Muscle of back (tissue), 11 donors: ENCODE data around the gene ZDHHC11B. TPM values are rescaled to one million over a fixed set of nuclear protein-coding genes. Genes with fewer than 3 reads are reported as not detected.
"Not testable (repeated sequence)": the region's sequence is repeated elsewhere in the genome, so short reads cannot be mapped to it uniquely, and the experiment has no call there.

ENCODE experiments used
- DNase-seq, 3 donors: peaks; one replicate each; pipeline versions ENCODE4 v3.0.0 to v3.0.0-alpha.2; 2013
- polyA plus RNA-seq, 10 donors: library from polyadenylated mRNA; unstranded; fragments of 120-200 nt; gene quantifications; one replicate each; pipeline ENCODE4 v1.2.1, GENCODE V29; 2013; ENCODE audit not compliant: insufficient read length in 10 of 10

The ZDHHC11B gene
- polyA plus RNA-seq, 10 donors, result 4.6 to 37.2 (median 10.9) TPM

- DNase-seq, result not testable (repeated sequence)
Observed at GRCh38 chr5:688348-689010, 96.0 kb downstream of the ZDHHC11B start.

DNA sequence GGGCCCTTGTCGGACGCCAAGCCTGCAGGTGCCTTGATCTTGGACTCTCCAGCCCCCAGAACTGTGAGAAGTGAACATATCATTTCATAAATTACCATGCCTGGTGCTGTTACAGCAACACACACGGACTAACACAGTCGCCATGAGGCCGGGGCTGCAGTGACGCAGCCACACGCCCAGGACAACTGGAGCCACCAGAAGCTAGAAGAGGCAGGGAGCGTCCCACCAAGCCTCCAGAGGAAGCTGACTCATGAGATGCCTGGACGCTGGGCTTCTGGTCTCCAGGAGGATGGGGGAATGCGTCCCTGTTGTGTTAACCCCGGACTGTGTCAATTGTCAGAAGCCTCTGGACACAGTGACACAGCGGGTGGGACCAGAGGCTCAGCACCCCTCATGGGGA, 97.6 kb downstream of the ZDHHC11B start:
- DNase-seq, result not testable (repeated sequence)

DNA sequence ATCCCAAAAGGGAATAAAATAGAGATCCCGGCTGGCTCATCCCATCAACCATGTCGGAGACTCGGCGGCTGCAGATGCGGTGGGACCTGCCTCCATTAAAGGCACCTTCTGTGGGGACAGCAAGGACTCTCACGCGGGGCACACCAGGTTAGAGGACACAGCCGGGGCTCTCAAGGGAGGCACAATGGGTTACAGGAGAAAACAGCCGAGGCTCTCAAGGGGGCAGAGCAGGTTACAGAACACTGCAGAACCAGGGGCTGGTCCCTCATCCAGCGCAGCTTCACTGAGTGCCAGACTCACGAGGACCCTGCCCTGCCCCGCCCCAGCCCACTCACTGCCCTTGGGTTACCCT, 98.4 kb downstream of the ZDHHC11B start:
- not testable (repeated sequence) for DNase-seq

- DNase-seq, result no peak
Observed at GRCh38 chr5:685262-686171, 99.0 kb downstream of the ZDHHC11B start.

GRCh38 chr5:684751-685216, 99.7 kb downstream of the ZDHHC11B start:
- no peak for DNase-seq

DNA sequence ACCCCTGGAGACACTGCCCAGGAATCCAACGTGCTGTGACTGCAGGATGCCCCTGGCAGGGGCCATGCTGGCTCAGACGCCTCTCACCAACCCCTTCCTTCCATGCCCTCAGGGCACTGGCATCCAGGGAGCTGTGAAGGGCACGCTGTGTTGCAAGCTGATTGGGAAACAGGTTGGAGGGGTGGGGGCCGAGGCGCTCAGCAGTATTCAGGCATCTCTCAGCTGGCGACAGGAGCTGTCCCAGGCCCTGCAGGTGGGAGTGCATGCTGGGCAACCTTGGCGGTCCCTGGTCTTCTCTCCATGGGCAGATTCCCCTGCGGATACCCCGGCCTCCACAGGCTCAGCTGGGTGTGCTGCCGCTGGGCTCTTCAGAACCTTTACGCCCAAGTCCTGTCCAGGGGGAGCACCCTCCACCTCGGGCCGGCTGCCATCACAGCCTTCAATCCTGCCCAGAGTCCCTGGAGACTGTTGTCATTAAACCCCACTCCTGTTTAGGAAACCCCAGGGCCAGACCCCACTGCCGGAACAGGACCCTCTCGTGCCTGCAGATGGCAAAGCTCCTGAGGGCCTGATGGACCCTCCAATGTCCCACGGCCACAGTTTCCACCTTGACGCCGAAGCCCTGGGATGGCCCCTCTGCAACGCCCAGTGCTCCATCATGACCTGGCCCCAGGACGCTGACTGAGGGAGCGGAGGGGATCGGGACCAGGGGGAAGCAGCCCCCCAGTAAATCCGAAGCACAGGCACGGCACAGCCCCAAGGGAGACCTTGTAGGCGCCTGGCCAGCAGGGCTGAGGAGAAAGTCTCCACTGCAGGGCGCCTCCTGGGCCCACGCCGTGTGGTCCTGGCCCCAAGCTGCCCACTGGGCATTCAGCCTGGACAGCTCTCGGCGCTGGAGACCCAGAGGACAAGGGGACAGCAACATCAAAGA, 100.7 kb downstream of the ZDHHC11B start:
- DNase-seq, result no peak

- DNase-seq, result not testable (repeated sequence)
Observed at GRCh38 chr5:682651-683358, 101.7 kb downstream of the ZDHHC11B start.

GRCh38 chr5:682216-682615, 102.3 kb downstream of the ZDHHC11B start:
- DNase-seq, result not testable (repeated sequence)

GRCh38 chr5:681317-682191, 103.0 kb downstream of the ZDHHC11B start:
- not testable (repeated sequence) for DNase-seq

- DNase-seq, result not testable (repeated sequence)
Observed at GRCh38 chr5:680836-681235, 103.7 kb downstream of the ZDHHC11B start.

DNA sequence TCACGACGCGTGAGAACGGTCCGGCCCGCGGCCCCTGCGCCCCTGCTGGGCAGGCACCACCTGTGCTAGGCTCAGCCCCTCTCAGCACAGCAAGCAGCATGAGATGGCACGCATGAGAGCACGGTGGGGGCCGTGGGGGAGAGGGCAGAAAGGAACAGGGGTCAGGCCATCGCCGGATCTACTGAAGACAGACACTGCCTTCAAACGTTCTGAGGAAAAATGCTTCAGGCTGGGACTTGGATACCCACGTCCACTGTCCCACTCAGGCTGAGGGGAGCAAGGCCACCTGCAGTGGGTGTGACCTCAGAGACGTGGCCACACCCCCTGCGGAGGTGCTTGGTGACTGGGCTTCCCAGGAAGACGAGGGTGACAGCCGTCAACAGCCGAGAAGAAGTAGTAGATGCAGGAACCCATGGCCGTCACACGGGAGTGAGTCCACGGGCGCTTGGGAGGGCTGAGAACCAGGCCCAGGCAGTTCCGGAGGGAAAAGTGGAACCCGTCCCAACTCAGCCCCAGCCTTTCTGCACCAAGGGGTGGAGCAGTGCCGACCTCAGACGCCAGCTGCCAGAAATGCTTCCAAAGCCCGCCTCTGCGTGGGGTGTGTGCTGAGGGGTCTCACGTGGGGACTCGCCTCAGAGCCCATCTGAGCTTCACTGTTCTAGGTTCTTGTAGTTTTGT, 104.3 kb downstream of the ZDHHC11B start:
- DNase-seq, result not testable (repeated sequence)

- not testable (repeated sequence) for DNase-seq
Observed at GRCh38 chr5:679166-679895, 105.2 kb downstream of the ZDHHC11B start.

- not testable (repeated sequence) for DNase-seq
Observed at GRCh38 chr5:678521-678920, 106.0 kb downstream of the ZDHHC11B start.

- no peak for DNase-seq
Observed at GRCh38 chr5:677131-678101, 107.1 kb downstream of the ZDHHC11B start.

DNA sequence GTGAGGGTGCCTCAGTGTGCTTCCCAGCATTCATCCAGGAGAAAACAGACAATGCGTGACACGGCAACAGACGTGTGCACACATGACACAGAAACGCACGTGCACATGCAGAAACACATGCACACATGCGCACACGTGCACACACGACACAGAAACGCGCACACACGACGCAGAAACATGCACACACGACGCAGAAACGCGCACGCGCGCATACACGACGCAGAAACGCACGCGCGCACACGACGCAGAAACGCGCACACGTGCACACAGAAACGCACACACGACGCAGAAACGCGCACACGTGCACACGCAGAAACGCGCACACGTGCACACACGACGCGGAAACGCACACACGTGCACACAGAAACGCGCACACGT, 107.8 kb downstream of the ZDHHC11B start:
- DNase-seq, result no peak

DNA sequence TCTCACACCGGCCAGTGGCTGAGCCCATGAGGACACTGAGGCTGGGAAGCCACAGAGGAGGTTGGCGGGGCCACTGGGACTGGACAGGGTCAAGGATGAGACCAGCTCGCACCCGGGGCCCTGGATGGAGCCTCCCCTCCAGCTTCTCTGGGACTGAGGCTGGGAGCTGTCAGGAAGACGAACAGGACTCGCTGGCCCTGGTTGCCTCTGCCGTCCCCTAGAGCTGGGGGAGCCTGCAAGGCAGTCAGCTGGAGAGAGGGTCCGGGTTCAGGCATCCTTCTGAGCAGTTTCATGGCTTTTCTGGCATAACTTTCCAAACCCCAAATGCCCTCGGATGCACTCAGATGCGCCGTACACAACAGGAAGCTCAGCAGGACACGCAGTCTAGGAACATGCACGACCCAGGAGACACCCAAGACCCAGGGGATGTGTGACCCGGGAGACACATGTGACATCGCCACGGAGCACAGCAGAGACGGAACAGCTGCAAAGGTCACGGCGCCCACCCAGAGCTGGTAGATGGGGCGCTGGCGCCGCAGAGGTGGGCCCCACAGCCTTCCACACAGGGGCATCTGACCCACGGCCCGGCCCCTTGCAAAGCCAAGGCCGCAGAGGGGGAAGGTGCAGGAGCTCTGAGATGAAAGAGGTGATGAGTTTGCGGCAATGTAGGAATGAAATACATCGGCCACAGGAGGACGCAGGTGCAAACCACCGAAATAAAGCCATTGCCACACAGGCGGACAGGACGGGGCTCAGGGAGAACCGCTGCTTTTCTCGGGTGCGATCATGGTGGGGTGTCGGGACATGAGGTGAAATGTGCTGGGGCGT, 108.4 kb downstream of the ZDHHC11B start:
- no peak for DNase-seq
